BE2C (cell line): Measurements from ENCODE around the gene TNS4.

ENCODE experiments used
- DNase-seq: peaks from one replicate; pipeline ENCODE4 v3.0.0-alpha.2; 2020
- H3K27me3 ChIP-seq: fragments of 250-450 bp; sonication (Bioruptor Pico); 2 replicates; pipeline ENCODE4 v1.5.1; 2020; ENCODE audit warnings: mild to moderate bottlenecking
- H3K36me3 ChIP-seq: fragments of 250-450 bp; sonication (Bioruptor Pico); 2 replicates; pipeline ENCODE4 v1.5.1; 2020; ENCODE audit warnings: mild to moderate bottlenecking
- H3K4me1 ChIP-seq: fragments of 250-450 bp; sonication (Bioruptor Pico); 2 replicates; pipeline ENCODE4 v1.5.1; 2020
- H3K4me3 ChIP-seq: 2 replicates; pipeline ENCODE4 v1.5.1; 2011; ENCODE audit warnings: low read depth, low read length
- H3K9me3 ChIP-seq: fragments of 250-450 bp; sonication (Bioruptor Pico); 2 replicates; pipeline ENCODE4 v1.5.1; 2020
- TF ChIP-seq, protein P1 (sequence below): IDR thresholded peaks from 2 replicates; pipeline ENCODE4 v1.5.1; 2012; ENCODE audit warnings: mild to moderate bottlenecking, low read depth, low read length

The TNS4 gene

DNA sequence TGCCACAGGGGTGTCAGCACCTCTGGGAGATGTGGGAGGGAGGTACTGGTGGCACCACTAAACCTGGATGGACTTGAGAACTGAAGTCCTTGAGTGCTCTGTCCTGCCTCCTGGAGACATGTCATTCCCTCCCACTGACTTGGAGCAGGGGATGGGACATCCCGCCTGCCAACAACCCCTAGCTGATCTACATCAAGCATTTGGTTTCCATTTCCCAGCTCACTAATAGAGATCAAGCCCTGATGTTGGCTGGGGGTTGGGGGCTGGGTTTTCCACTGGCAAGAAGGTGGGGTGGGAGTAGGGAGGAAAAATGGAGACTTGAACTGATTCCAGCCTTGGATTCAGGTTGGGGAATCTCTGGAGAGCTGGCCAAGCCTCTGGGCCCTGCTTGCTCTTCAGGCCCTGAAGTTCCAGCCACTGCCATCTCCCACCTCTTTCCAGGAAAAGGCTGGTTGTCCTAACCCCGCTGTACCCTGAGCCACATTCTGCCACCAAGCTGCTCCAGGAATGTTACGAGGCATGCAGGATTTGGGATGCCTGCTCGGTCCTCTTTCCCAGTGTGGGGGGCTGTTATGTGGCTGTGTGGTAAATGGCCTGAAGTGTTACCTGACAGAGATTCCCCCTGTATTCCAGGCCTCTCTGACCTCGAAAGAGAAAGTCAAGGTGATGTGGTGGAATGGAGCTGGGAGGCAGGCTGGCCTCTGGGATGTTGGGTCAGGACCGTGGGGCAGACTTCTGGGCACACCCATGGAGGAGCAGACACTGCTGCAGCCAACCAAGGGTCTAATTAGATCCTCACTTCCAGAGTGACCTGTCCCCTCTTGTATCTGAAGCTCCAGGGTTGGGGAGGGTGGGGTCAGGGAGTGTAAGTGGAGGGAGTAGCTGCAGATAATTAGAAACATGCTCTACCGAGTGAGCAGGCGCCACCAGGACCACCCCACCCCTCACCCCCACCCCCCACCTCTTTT lies 41.5 kb downstream of the TNS4 start:
- H3K9me3 ChIP-seq = no peaks in the 10 kb centered on the region
- peak; percentile 45 for DNase-seq
- TF ChIP-seq, protein P1, sequence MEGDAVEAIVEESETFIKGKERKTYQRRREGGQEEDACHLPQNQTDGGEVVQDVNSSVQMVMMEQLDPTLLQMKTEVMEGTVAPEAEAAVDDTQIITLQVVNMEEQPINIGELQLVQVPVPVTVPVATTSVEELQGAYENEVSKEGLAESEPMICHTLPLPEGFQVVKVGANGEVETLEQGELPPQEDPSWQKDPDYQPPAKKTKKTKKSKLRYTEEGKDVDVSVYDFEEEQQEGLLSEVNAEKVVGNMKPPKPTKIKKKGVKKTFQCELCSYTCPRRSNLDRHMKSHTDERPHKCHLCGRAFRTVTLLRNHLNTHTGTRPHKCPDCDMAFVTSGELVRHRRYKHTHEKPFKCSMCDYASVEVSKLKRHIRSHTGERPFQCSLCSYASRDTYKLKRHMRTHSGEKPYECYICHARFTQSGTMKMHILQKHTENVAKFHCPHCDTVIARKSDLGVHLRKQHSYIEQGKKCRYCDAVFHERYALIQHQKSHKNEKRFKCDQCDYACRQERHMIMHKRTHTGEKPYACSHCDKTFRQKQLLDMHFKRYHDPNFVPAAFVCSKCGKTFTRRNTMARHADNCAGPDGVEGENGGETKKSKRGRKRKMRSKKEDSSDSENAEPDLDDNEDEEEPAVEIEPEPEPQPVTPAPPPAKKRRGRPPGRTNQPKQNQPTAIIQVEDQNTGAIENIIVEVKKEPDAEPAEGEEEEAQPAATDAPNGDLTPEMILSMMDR = no peak
- no peaks in the 10 kb centered on the region for H3K27me3 ChIP-seq
- peaks cover 56% of the 10 kb centered on the region for H3K4me1 ChIP-seq
- no peak overlapping the region; the same call in 1 of the 2 replicates for H3K4me3 ChIP-seq
- peaks cover 23% of the 10 kb centered on the region for H3K36me3 ChIP-seq

DNA sequence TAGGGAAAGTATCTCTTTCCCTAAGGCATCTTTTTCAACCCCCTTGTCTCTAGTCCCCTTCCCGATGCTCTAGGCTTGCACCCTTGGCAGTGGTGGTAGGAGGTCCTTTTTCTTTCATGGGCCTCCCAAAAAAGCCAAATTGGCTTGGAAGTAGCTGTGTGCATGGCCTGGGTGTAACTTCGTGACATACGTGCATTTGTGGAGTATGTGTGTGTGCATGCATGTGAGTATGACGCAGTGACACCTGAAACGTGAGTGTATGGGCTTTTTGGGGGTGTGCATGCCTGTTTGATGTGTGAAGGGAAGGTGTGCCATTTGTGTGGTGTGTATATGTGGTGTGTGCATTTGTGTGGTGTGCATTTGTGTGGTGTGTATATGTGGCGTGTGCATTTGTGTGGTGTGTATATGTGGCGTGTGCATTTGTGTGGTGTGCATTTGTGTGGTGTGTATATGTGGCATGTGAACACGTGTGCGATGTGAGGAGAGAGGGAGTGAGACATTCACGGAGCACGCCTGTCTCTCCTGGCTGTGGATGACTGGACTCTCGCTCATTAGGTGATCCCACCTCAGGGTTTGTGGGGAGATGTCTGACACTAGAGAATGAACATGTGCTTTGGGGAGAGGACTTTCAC lies 42.5 kb downstream of the TNS4 start:
- Histone ChIP-seq H3K36me3 (peaks cover 32% of the 10 kb centered on the region), H3K4me1 (peaks cover 56% of the 10 kb centered on the region), H3K27me3 (no peaks in the 10 kb centered on the region), H3K9me3 (no peaks in the 10 kb centered on the region), H3K4me3 (no peak overlapping the region)
- TF ChIP-seq, protein P1 = no peak
- no peak for DNase-seq

DNA sequence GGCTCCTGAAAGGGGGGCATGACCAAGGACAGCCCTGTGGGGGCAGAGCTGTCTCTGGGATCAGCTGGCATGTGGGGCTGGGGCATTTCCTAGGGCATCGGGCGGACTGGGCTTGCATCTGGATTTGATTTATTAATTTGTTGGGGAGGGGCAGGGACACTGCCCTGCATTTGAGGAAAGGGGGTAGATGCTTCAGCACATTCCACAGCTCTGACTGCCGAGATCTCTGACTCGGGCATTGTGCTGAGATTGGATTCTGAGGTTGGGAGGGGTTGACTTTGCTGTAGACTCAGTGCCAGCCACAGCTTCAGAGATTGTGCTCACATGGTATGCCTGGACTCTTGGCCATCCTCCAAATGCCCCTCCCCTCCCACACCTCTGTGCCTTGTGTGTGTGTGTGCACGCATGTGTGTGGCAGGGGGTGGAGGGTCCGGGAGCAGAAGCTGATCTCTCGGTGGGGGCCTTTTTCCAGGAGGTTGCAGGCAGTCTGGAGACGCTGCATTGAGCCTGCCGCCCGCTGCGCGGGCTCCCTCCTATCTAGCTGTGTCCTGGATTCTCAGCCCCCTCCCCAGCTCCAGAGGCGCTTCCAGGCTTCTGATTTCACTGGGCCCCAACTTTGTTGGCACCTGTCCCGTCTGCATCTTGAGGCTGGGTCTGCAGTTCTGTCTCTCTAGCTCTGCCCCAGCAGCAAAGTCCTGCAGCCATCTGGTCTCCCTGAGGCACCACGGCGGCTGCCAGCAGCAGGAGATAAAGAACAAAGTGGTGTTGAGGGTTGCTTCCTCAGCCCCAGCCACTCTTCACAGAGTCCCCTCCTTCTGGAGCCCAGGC lies 43.2 kb downstream of the TNS4 start:
- Histone ChIP-seq H3K4me1 (peaks cover 55% of the 10 kb centered on the region), H3K27me3 (no peaks in the 10 kb centered on the region), H3K9me3 (no peaks in the 10 kb centered on the region), H3K36me3 (peaks cover 40% of the 10 kb centered on the region), H3K4me3 (peak overlapping the region; percentile 17; the same call in 1 of the 2 replicates)
- peak; percentile 93 for DNase-seq
- TF ChIP-seq, protein P1 = no peak

DNA sequence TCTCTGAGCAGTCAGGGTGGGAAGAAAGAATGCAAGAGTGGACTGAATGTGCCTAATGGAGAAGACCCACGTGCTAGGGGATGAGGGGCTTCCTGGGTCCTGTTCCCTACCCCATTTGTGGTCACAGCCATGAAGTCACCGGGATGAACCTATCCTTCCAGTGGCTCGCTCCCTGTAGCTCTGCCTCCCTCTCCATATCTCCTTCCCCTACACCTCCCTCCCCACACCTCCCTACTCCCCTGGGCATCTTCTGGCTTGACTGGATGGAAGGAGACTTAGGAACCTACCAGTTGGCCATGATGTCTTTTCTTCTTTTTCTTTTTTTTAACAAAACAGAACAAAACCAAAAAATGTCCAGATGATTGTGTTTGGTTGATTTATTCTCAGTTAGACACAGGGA lies 44.1 kb downstream of the TNS4 start:
- TF ChIP-seq, protein P1 = no peak
- Histone ChIP-seq H3K9me3 (no peaks in the 10 kb centered on the region), H3K36me3 (peaks cover 48% of the 10 kb centered on the region), H3K27me3 (no peaks in the 10 kb centered on the region), H3K4me3 (no peak overlapping the region), H3K4me1 (peaks cover 53% of the 10 kb centered on the region)
- DNase-seq = no peak

DNA sequence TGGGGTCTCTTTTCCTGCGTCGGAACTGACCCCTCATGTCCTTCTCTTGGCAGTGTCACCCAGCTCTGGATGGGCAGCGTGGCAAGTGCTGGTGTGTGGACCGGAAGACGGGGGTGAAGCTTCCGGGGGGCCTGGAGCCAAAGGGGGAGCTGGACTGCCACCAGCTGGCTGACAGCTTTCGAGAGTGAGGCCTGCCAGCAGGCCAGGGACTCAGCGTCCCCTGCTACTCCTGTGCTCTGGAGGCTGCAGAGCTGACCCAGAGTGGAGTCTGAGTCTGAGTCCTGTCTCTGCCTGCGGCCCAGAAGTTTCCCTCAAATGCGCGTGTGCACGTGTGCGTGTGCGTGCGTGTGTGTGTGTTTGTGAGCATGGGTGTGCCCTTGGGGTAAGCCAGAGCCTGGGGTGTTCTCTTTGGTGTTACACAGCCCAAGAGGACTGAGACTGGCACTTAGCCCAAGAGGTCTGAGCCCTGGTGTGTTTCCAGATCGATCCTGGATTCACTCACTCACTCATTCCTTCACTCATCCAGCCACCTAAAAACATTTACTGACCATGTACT lies 44.9 kb downstream of the TNS4 start:
- H3K36me3 ChIP-seq = peaks cover 55% of the 10 kb centered on the region
- TF ChIP-seq, protein P1 = no peak
- no peaks in the 10 kb centered on the region for H3K9me3 ChIP-seq
- no peak overlapping the region for H3K4me3 ChIP-seq
- H3K4me1 ChIP-seq = peaks cover 53% of the 10 kb centered on the region
- DNase-seq = no peak
- H3K27me3 ChIP-seq = no peaks in the 10 kb centered on the region
